Measurements from ENCODE around the gene MEX3B.
A peak's percentile ranks its signal among the peaks of the same experiment; 100 is the strongest.
"Not testable (repeated sequence)": the region's sequence is repeated elsewhere in the genome, so short reads cannot be mapped to it uniquely, and the experiment has no call there.

Gene MEX3B

GRCh38 chr15:82030176-82030575, 15.6 kb downstream of the MEX3B start:
- no peak for TF ChIP-seq CTCF (IDR thresholded peaks at IDR 0.05; ENCODE audit: unreplicated experiment in 3 of 3)
- Mint-ChIP-seq H3K36me3 (ENCODE audit: low read depth) (no peaks in the 10 kb centered on the region), H3K4me3 (no peak overlapping the region), H3K27ac (peak overlapping the region; percentile 40 to 54 (median 52)), H3K27me3 (ENCODE audit: low read depth) (no peaks in the 10 kb centered on the region), H3K9me3 (no peaks in the 10 kb centered on the region), H3K4me1 (peaks cover 26% of the 10 kb centered on the region)

- not testable (repeated sequence) for H3K36me3 Mint-ChIP-seq (ENCODE audit: low read depth)
- H3K4me1 Mint-ChIP-seq, result peaks cover 33% of the 10 kb centered on the region
Observed at GRCh38 chr15:82028163-82028562, 17.7 kb downstream of the MEX3B start.

GRCh38 chr15:82021992-82022391, 23.8 kb downstream of the MEX3B start:
- Mint-ChIP-seq H3K9me3 (peaks cover 4% of the 10 kb centered on the region), H3K36me3 (ENCODE audit: low read depth) (no peaks in the 10 kb centered on the region), H3K4me1 (peaks cover 36% of the 10 kb centered on the region), H3K27me3 (ENCODE audit: low read depth) (no peaks in the 10 kb centered on the region), H3K4me3 (peak overlapping the region in 1 of 3 experiments; percentile 7), H3K27ac (peak overlapping the region; percentile 53 to 65 (median 61))
- TF ChIP-seq CTCF (IDR thresholded peaks at IDR 0.05; ENCODE audit: unreplicated experiment in 3 of 3), result no peak

More at GRCh38 chr15:82028163-82028562, 17.7 kb downstream of the MEX3B start:
- not testable (repeated sequence) for H3K27ac Mint-ChIP-seq; H3K27me3 Mint-ChIP-seq (ENCODE audit: low read depth); H3K4me3 Mint-ChIP-seq; H3K9me3 Mint-ChIP-seq

GRCh38 chr15:82020625-82021394, 25.0 kb downstream of the MEX3B start:
- Mint-ChIP-seq H3K4me1 (peaks cover 42% of the 10 kb centered on the region), H3K27ac (peak overlapping the region in 2 of 3 experiments; percentile 59 to 61), H3K9me3 (peaks cover 4% of the 10 kb centered on the region), H3K4me3 (no peak overlapping the region), H3K27me3 (ENCODE audit: low read depth) (no peaks in the 10 kb centered on the region), H3K36me3 (ENCODE audit: low read depth) (no peaks in the 10 kb centered on the region)
- TF ChIP-seq CTCF (IDR thresholded peaks at IDR 0.05; ENCODE audit: unreplicated experiment in 3 of 3), result no peak

- Mint-ChIP-seq H3K27me3 (ENCODE audit: low read depth) (no peaks in the 10 kb centered on the region), H3K36me3 (ENCODE audit: low read depth) (no peaks in the 10 kb centered on the region), H3K4me1 (peaks cover 52% of the 10 kb centered on the region), H3K27ac (no peak overlapping the region), H3K4me3 (no peak overlapping the region), H3K9me3 (no peaks in the 10 kb centered on the region)
- TF ChIP-seq CTCF (IDR thresholded peaks at IDR 0.05; ENCODE audit: unreplicated experiment in 3 of 3), result no peak
Observed at GRCh38 chr15:82018201-82018600, 27.6 kb downstream of the MEX3B start.

- TF ChIP-seq CTCF (IDR thresholded peaks at IDR 0.05; ENCODE audit: unreplicated experiment in 3 of 3), result no peak
Observed at GRCh38 chr15:82017656-82018055, 28.2 kb downstream of the MEX3B start.

More at GRCh38 chr15:82017656-82018055, 28.2 kb downstream of the MEX3B start:
- no peaks in the 10 kb centered on the region for H3K36me3 Mint-ChIP-seq (ENCODE audit: low read depth)
- H3K27ac Mint-ChIP-seq, result no peak overlapping the region
- no peak overlapping the region for H3K4me3 Mint-ChIP-seq
- H3K27me3 Mint-ChIP-seq (ENCODE audit: low read depth), result peaks cover 4% of the 10 kb centered on the region
- H3K4me1 Mint-ChIP-seq, result peaks cover 51% of the 10 kb centered on the region
- H3K9me3 Mint-ChIP-seq, result no peaks in the 10 kb centered on the region

Measured in nephron (organoid).